Epidermal melanocyte (primary cell): ENCODE results near the gene POFUT1.
"Not testable (repeated sequence)": the region's sequence is repeated elsewhere in the genome, so short reads cannot be mapped to it uniquely, and the experiment has no call there.

Source experiments
- DNase-seq: peaks from one replicate; pipeline ENCODE4 v3.0.0; 2011; ENCODE audit warnings: low spot score; ENCODE audit not compliant: insufficient read length

Gene POFUT1

GRCh38 chr20:32234135-32234808 lies 26.6 kb downstream of the POFUT1 start:
- no peak for DNase-seq

DNA sequence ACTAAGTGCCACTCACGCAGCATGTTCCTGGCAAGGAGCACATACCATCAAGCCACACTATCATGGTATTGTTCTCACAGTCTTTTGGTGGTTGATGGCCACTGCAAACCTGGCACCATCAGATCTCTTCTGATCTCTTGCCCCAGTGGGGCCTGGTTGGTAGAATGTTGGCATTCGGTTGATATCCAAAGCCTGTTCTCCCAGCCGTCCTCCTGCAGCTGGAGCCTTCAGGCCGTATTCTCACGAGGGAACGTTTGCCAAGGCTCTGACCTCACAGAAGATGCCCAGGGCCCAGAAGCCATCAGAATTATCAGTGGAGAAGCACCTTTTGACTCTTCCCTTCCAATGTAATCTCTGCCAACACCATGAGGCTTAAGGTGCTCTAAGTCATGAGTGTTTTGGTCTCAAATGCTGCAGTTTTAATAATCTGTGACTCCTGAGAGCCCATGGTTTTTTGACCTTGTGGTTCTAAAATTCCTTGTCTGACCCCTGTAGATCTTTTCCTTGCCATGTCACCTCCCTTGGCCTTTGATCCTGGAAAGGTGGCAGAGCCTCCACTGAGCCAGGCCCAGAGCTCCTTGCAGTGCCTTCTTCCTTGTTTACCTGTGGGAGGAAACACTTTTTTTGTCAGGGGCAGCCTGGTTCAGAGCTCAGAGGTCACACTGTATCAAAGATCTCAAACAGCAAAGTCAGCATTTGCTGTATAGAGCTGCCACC lies 27.8 kb downstream of the POFUT1 start:
- no peak for DNase-seq

GRCh38 chr20:32236048-32236533 lies 28.4 kb downstream of the POFUT1 start:
- DNase-seq, result no peak

GRCh38 chr20:32236819-32237218 lies 29.1 kb downstream of the POFUT1 start:
- no peak for DNase-seq

GRCh38 chr20:32237419-32237818 lies 29.7 kb downstream of the POFUT1 start:
- DNase-seq, result no peak

DNA sequence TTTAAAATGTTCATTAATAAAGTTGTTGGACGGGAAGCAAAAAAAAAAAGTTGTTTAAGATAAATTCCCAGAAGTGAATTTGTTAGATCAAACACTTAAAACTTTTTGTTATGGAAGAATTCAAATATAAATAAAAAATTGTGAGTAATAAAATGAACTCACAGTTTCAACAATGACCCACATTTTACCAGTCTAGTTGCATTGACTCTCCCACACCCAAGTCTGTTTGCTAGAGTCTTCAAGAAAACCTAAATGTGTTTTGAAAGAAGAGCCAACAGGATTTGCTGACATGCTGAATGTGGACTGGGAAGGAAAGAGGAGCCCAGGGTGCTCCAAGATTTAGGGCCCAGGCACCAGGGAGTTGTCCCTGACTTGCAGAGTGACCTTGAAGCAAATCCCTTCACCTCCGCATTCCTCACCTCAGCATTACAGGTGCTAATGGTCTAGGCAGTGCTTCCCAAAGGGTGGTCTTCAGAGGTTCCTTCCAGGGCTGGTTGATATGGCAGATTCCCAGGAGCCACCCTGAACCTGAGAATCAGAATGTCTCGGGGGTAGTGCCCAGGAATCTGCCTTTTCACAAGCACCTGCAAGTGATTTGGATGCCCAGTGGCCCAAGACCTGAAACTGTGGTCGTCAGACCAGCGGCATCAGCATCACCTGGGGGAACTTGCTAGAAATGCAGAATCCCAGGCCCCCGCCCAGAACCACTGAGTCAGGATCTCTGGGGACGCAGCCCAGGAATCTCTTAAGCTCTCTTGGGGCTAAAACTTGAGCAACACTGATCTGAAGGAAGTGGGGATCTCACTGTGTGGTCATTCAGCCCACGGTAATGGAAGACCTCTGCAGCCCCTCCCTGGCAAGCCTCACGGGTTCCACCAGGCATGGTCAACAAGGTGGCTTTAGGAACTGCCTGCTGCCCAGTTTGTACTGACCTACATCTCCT lies 31.1 kb downstream of the POFUT1 start:
- no peak for DNase-seq

DNA sequence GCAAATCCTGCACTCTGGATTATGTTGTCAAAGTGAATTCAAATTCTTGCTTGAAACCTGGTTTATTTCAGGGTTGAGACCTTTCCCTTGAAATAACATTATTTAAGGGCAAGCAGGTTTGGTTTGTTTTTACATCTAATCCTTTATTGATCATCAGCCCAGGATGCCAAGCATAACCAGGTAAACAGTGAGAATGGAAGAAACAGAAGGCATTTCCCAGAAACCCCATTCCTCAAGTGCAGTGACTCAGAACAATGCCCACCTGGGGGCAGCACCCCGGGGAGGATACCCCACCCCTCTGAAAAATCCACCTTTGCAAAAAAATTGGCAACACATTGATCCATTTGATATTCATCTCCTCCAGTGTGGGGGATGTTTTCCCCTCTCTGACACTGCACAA lies 32.5 kb downstream of the POFUT1 start:
- no peak for DNase-seq

DNA sequence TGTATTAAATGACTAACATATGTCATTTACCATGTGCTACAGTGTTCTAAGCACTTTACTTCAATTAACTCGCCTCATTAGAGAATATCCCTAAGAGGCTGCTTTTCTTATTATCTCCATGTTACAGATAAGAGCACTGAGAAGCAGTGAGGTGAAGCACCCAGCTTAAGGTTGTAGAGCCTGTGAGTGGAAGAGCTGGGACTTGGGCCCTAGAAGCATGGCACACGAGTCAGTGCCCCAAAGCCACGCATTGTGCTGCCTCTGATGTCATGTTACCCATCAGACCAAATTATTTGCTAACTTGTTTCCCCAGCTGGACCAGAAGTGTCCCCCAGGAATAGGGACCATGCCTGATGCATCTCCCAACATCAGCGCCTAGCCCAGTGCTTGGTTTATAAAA lies 34.1 kb downstream of the POFUT1 start:
- DNase-seq, result no peak

DNA sequence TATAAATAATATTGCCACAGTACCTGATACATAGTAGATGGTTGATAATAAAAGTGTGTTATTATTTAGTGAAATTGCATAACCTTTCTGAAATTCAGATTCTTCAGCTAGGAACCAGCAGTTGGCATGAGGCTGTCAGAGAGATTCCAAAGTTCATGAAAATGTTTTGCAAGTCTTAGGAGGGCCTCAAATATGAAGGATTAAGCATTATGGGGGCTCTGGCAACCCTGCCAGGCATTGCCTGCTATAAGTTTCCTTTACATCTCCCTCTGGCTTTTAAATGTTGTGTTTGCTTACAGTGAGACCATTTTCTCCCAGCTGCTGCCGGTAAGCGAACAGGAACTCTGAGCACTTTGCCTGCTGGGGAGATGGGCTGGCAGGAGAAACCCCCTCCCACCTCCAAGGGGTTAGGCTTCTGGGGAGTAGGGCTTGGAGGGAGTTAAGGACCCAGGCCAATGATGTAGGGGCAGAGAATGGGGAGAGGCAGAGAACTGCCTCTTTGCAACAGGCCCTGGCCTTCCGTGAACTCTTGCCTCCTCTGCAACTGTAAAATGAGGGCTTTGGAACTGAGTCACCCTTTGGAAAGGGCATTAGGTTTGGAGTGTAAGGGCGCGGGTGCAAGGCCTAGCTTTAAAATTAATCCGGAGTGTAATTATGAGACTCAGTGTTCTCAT lies 36.6 kb downstream of the POFUT1 start:
- DNase-seq, result no peak

DNA sequence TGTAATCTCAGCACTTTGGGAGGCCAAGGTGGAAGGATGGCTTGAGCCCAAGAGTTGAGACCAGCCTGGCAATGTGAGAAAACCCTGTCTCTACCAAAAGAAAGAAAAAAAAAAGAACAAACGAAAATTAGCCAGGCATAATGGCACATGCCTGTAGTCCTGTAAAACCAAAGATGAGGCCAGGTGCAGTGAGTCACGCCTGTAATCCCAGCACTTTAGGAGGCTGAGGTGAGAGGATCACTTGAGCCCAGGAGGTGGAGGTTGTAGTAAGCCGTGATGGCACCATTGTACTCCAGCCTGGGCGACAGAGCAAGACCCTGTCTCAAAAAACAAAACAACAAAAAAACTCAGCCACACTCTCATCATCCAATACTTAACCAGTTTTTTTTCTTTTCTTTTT lies 37.3 kb downstream of the POFUT1 start:
- DNase-seq, result no peak

DNA sequence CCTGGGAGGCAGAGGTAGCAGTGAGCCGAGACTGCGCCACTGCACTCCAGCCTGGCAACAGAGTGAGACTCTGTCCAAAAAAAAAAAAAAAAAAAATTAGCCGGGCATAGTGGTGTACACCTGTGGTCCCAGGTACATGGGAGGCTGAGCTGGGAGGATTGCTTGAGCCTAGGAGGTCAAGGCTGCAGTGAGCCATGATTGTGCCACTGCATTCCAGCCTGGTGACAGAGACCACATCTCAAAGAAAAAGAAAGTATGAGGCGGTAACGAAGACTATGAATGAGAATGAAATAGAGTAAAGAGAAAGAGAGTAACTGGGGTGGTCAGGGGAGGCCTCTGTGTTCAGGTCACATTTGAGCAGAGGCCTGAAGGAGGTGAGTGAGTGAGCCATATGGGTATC lies 38.5 kb downstream of the POFUT1 start:
- DNase-seq, result not testable (repeated sequence)

DNA sequence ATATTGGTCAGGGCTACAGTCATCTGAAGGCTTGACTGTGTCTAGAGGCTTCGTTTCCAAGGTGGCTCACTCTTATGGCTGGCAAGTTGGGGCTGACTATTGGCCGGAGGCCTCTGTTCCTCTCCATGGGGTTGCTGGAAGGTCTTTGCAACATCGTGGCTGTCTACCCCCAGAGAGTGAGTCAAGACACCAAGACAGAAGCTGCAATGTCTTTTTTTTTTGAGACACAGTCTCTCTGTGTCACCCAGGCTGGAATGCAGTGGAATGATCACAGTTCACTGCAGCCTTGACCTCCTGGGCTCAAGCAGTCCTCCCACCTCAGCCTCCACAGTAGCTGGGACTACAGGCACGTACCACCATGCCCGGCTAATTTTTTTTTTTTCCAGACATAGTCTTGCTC lies 40.4 kb downstream of the POFUT1 start:
- DNase-seq, result no peak

DNA sequence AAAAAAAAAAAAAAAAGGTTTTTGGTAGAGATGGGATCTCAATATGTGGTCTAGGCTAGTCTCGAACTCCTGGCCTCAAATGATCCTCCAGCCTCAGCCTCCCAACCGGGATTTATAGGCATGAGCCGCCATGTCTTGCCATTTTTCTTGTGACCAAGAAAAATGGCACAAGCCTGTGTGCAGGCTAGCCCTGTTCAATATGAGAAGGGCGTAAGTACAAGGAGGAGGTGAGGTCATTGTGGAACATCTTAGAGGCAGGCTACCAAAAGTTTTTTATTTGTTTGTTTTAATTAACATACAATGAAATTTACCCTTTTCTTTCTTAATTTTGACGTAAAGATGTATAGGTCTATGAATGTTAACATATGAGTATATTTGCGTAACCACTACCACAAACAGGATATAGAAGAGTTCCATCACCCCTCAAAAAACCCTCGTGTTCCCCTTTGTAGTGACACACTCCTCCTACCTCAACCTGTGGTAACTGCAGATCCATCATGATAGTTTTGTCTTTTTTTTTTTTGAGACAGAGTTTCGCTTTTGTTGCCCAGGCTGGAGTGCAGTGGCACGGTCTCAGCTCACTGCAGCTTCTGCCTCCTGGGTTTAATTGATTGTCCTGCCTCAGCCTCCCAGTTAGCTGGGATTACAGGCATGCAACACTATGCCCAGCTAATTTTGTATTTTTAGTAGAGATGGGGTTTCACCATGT lies 41.5 kb downstream of the POFUT1 start:
- no peak for DNase-seq

DNA sequence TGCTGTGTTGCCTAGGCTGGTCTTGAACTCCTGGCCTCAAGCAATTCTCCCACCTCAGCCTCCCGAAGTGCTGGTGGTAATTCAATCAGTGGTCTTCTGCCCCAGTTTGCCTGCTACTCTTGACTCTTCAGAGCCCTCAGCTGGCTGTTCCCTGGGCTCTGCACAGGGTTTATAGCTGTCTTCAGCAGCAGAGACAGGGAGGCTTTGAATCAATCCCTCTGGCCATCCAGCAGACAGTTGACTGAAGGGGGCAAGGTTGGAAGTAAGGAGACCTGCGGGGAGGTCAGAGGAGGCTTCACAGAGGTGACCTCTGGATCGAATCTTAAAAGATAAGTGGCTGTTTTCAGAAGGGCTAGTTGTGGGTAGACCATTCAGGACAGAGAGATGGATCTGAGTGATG lies 43.8 kb downstream of the POFUT1 start:
- no peak for DNase-seq

DNA sequence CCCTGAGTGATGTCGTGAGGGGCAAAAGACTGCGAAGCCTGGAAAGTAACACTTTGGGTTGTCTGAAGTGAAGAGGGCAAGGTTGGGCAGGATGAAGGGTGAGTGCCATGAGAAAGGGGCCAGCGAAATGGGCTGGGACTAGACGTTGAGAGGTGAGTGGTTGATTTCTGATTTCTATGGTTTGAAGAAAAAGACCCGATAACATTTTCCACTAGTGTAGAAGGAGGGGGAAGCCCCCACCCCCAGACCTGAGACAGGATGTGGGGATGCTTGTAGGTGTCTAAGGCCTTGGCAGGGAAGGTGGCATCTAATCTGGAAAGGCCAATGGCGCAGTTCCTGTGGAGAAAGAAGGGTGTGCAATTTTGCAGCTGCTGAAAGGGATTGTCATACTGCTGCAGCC lies 44.5 kb downstream of the POFUT1 start:
- DNase-seq, result no peak

DNA sequence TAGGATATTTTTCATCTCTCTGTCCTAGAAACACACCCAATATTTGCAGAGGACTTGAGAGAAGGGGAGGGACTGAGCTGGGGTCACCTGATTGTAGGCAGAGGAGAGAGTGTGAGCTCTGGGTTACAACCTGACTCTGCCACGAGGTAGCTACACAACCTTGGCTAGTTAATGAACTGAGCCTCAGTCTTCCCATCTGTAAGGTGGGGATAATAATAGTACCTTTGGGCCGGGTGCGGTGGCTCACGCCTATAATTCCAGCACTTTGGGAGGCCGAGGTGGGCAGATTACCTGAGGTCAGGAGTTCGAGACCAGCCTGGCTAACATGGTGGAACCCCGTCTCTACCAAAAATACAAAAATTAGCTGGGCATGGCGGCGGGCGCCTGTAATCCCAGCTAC lies 53.3 kb downstream of the POFUT1 start:
- not testable (repeated sequence) for DNase-seq

GRCh38 chr20:32261644-32262043 lies 54.0 kb downstream of the POFUT1 start:
- DNase-seq, result no peak

- no peak for DNase-seq
Observed at GRCh38 chr20:32263398-32263954, 55.8 kb downstream of the POFUT1 start.

GRCh38 chr20:32271620-32272019 lies 63.9 kb downstream of the POFUT1 start:
- no peak for DNase-seq

- no peak for DNase-seq
Observed at GRCh38 chr20:32274359-32274758, 66.7 kb downstream of the POFUT1 start.
